ENCODE measurements around the gene CTNNA3. TPM values are rescaled to one million over a fixed set of nuclear protein-coding genes. Genes with fewer than 3 reads are reported as not detected.

The CTNNA3 gene
- total and polyA plus RNA-seq, 2 of the 4 experiments (the other 2 are of a cell fraction) = 0.19 to 0.90 TPM

GRCh38 chr10:67433276-67433675 lies 262.7 kb downstream of the CTNNA3 start:
- no peak overlapping the region for H2BK120ac ChIP-seq (ENCODE audit: low read depth, low read length)
- no peak overlapping the region for H2AK5ac ChIP-seq (ENCODE audit: low read depth, low read length)
- H4K5ac ChIP-seq (ENCODE audit: low read depth, low read length) = no peak overlapping the region
- H3K36me3 ChIP-seq (ENCODE audit: control insufficient read depth, insufficient read depth, low read length) = no peaks in the 10 kb centered on the region
- in situ Hi-C loops (cut with MboI; ENCODE audit: low sequenced_read_pairs) = no loop called here
- no peak overlapping the region for H2AFZ ChIP-seq (replicated peaks; ENCODE audit: low read length, poor library complexity)
- POLR2A ChIA-PET (ENCODE audit: unreplicated experiment) = no interaction called here
- no peak overlapping the region for H3K14ac ChIP-seq (replicated peaks; ENCODE audit: low read depth, low read length)
- H3K4me2 ChIP-seq (ENCODE audit: low read depth, low read length) = no peak overlapping the region
- no peak overlapping the region for H3K56ac ChIP-seq (ENCODE audit: extremely low read depth, insufficient read depth, low read length)
- no peaks in the 10 kb centered on the region for H3K9me1 ChIP-seq (ENCODE audit: insufficient read depth, low read length)
- H3K4me1 ChIP-seq (ENCODE audit: control insufficient read depth, insufficient read depth, low read length) = no peaks in the 10 kb centered on the region
- H3K4me3 ChIP-seq (ENCODE audit: insufficient read depth, low read depth, low read length) = no peak overlapping the region
- no peak overlapping the region for H2BK20ac ChIP-seq (ENCODE audit: low read depth, low read length)
- no peak overlapping the region for H3K27ac ChIP-seq (ENCODE audit: insufficient read depth, low read length)
- H4K91ac ChIP-seq (ENCODE audit: insufficient read depth, low read depth, low read length) = no peak overlapping the region
- no TSS peak for BruUV-seq (replicated peaks)
- no CpG with 5 or more reads among the region's 2 CpGs for WGBS, 2 experiments (ENCODE audit: extremely low coverage in 2 of 2, insufficient read length in 1 of 2)
- no peak overlapping the region for H3K18ac ChIP-seq (ENCODE audit: low read depth, low read length)
- no peak overlapping the region for H4K8ac ChIP-seq (ENCODE audit: low read depth in 2 of 2, low read length in 2 of 2)
- no peak overlapping the region for H2BK15ac ChIP-seq (ENCODE audit: low read depth, low read length)
- TF ChIP-seq USF2 (IDR thresholded peaks at IDR 0.05; ENCODE audit: low read depth, low read length) = no peak
- DNase-seq (no peak), ATAC-seq (ENCODE audit: low read depth) (no peak)
- H3K4ac ChIP-seq (ENCODE audit: low read depth, low read length) = no peak overlapping the region
- dilution Hi-C loops (cut with HindIII; ENCODE audit: low sequenced_read_pairs, unreplicated experiment) = no loop called here
- intact Hi-C loops (cut with micrococcal nuclease) = no loop called here
- no peaks in the 10 kb centered on the region for H3K79me1 ChIP-seq (ENCODE audit: low read depth in 1 of 2, low read length in 2 of 2)
- no peaks in the 10 kb centered on the region for H3K9me3 ChIP-seq (ENCODE audit: control insufficient read depth, insufficient read depth, low read length)
- H2AK9ac ChIP-seq (replicated peaks; ENCODE audit: low read depth, low read length, poor library complexity) = no peak overlapping the region
- no peaks in the 10 kb centered on the region for H3K27me3 ChIP-seq (ENCODE audit: control insufficient read depth, insufficient read depth, low read length)
- CTCF ChIA-PET = no interaction called here
- no peak overlapping the region for H3K9ac ChIP-seq (ENCODE audit: low read depth, low read length)
- no peak overlapping the region for H2BK5ac ChIP-seq (ENCODE audit: low read depth, low read length, poor library complexity, severe bottlenecking)
- no peak overlapping the region for H3K23ac ChIP-seq (ENCODE audit: low read depth, low read length)
- no peaks in the 10 kb centered on the region for H4K20me1 ChIP-seq (ENCODE audit: insufficient read depth, low read length)
